NOMO-1 treated with DMSO at 0.1 percent for 48 hours (cell line): ENCODE results near the gene C1QL3.

Experiments
- DNase-seq: peaks from one replicate; lab custom pipeline; 2025; ENCODE audit not compliant: unreplicated experiment; lab: John Stamatoyannopoulos, UW

C1QL3 gene

DNA sequence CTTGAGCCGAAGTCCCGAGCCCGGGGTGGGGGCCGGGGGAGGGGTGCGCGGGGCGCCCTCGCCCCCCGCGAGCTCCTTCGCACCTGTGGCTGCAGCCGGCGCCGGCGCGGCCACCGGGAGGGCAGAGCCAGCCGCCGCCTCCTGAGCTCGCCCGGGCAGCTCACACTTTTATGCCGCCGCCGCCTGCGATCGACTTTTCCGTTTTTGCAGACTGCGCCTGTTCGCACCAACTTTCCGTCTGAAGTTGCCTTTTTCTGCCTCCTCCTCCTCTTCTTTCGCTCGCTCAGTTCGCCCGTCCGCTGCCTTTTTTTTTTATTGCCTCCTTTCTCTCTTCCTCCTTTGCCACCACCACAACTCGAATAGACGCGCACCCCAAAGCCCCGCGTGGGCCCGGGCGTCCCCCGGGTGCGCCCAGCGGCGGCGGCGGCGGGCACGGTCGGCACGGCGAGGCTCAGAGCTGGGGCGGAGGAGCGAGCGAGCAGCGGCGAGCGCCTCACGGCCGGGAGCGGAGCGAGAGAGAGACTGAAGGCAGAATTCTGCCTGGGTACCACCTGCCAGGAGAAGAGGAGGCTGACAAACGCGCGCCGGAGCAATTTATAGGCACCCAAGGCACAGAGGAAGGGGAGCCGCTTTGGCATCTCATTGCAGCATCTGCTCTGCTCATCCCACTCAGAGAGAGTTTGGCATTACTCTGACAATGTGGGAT is at the start of gene C1QL3:
TSS of gene C1QL3 (minus strand) at position 569 of the 706 bp plus-strand sequence. CDS start 814 bp downstream, outside the sequence.
- DNase-seq: peak; percentile 42

GRCh38 chr10:16570731-16571130 is 49.1 kb upstream of the C1QL3 start:
- DNase-seq: no peak

GRCh38 chr10:16566202-16566805 is 44.6 kb upstream of the C1QL3 start:
- DNase-seq: peak; percentile 63

GRCh38 chr10:16565604-16566003 is 43.9 kb upstream of the C1QL3 start:
- no peak for DNase-seq

GRCh38 chr10:16562891-16563290 is 41.2 kb upstream of the C1QL3 start:
- no peak for DNase-seq

GRCh38 chr10:16559236-16559773 is 37.6 kb upstream of the C1QL3 start:
- DNase-seq: no peak

- DNase-seq: no peak
Measured at GRCh38 chr10:16547973-16548372, 26.3 kb upstream of the C1QL3 start.

- DNase-seq: peak; percentile 6
Measured at GRCh38 chr10:16545116-16545736, 23.5 kb upstream of the C1QL3 start.

GRCh38 chr10:16544591-16544990 is 22.9 kb upstream of the C1QL3 start:
- DNase-seq: no peak

DNA sequence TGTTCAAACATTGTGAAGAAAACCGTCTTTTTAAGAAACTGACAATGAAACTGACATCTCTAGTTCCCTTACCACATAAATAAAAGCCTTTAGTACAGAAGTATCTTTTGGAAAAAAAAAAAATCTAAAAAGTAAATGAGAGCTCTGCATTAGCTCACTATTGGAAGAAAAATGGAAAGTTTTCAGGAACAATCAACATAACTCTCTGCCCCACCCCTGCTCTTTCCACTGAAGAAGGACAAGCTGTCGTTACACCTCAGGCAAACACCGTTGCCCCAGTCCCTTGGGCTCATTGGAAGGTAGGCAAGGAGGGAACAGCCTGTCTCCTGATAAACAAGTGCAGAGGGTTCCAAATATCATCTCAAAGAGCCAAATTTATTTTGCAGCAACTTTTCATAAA is 22.4 kb upstream of the C1QL3 start:
- no peak for DNase-seq

DNA sequence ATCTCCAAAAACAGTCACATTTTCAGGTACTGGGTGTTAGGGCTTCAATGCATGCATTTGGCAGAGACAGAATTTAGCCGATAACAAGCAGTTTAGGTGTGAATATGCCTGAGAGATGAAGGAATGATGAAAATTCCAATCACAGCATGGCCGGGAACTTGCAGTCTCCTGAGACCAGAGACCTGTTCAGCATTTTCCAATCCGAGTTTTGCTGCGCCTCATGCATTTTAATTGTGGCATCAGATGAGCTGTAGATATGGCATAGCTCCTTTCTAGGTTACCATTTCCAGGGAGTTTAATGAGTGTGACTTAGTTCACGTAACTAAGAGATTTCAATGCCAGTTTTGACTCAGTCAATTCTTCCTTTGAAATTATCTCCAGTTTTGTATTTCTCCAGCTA is 14.5 kb upstream of the C1QL3 start:
- no peak for DNase-seq

GRCh38 chr10:16529853-16530252 is 8.2 kb upstream of the C1QL3 start:
- no peak for DNase-seq

DNA sequence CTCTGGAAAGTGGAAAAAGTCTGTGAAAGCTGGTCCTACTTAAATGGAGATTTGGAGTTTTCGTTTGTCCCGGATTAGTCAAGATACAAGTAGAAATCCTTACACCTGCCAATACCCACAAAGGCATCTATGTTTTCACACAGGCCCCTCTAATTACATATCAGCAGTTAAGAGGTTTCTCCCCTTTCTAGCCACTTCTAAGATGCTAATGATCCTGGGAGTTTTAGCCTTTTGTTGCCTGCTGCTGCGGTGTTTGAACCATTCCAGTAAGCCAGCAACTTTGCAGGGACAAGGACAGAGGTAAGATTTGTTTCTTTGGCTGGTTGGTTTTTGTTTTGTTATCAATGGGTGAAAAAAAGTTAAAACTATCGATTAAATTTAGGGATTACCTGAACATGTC is 5.8 kb upstream of the C1QL3 start:
- no peak for DNase-seq

DNA sequence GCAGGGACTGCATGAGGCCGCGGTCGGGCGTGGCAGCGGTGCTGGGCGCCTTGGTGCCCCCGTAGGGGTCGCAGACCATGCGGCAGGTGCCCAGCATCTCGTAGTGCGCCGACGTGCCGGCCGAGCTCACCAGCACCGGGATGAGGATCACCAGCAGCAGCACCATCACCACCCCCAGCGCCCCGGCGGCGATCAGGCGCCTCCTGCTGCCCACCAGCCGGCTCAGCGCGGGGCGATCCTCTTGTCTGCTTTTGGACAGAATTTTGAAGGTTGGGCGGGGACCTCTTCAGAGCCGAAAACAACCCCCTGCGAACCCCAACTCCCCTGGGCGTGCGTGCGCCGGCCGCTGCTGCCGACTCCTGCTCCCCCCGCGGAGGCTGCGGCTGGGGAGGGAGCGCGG is 779 bp downstream of the C1QL3 start:
- DNase-seq: peak; percentile 12

GRCh38 chr10:16519908-16520861 is 1.5 kb downstream of the C1QL3 start:
- DNase-seq: no peak

- no peak for DNase-seq
Measured at GRCh38 chr10:16519250-16519907, 2.3 kb downstream of the C1QL3 start.

- no peak for DNase-seq
Measured at GRCh38 chr10:16518822-16519221, 2.9 kb downstream of the C1QL3 start.

GRCh38 chr10:16510843-16511242 is 10.8 kb downstream of the C1QL3 start:
- no peak for DNase-seq

DNA sequence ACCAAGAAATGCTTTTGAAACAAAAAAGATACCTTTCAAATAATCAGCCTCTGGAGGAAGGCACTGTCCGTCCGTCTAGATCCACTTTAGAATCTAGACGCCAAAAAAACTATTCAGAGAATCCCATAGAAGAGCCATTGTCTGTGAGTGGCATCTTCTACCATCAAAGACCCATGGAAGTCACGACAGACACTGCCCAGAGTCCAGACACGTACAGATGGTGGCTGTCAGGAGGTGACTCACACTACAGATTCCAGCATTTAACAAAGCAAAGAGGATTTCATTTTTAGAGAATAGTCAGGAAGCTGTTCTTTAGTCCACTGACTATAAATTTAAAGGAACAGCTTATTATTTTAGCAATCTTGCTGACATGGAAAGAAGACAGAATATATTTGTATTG is 11.7 kb downstream of the C1QL3 start:
- no peak for DNase-seq

GRCh38 chr10:16505161-16505560 is 16.5 kb downstream of the C1QL3 start:
- no peak for DNase-seq
